CD14-positive monocyte (primary cell): Measurements from ENCODE around the gene NDUFAB1. TPM values are rescaled to one million over a fixed set of nuclear protein-coding genes. Genes with fewer than 3 reads are reported as not detected.

Experiments
- DNase-seq, 3 donors: peaks; one replicate each; pipeline ENCODE4 v3.0.0-alpha.2; 2011 to 2022
- H2AFZ ChIP-seq: 2 replicates; pipeline ENCODE4 v1.6.0; 2012; ENCODE audit warnings: mild to moderate bottlenecking, low read depth, low read length, inconsistent platforms; ENCODE audit not compliant: insufficient read depth, poor library complexity, severe bottlenecking
- H3K27ac ChIP-seq, 2 donors: 1 replicate in 1 of 2; 2 replicates in 1 of 2; pipeline ENCODE4 v1.5.1; 2012 to 2013; ENCODE audit warnings: low read length in 2 of 2, control low read depth in 1 of 2, inconsistent platforms in 1 of 2, low read depth in 1 of 2, mild to moderate bottlenecking in 1 of 2
- H3K27me3 ChIP-seq, 2 donors: one replicate each; pipeline versions ENCODE4 v1.6.0 to v1.6.1; 2011 to 2013; ENCODE audit warnings: low read length in 2 of 2; ENCODE audit not compliant: control insufficient read depth in 2 of 2, insufficient read depth in 2 of 2
- H3K36me3 ChIP-seq, 2 donors: replicated peaks in 1 of 2; 1 replicate in 1 of 2; 2 replicates in 1 of 2; pipeline versions ENCODE4 v1.5.1 to v1.6.1; 2012 to 2013; ENCODE audit warnings: low read length in 2 of 2, control low read depth in 1 of 2, inconsistent platforms in 1 of 2, mild to moderate bottlenecking in 1 of 2; ENCODE audit not compliant: insufficient read depth in 2 of 2, control insufficient read depth in 1 of 2
- H3K4me1 ChIP-seq, 2 donors: 1 replicate in 1 of 2; 2 replicates in 1 of 2; pipeline versions ENCODE4 v1.5.1 to v1.6.1; 2012 to 2013; ENCODE audit warnings: low read length in 2 of 2, control low read depth in 1 of 2, inconsistent platforms in 1 of 2, mild to moderate bottlenecking in 1 of 2, moderate library complexity in 1 of 2; ENCODE audit not compliant: insufficient read depth in 2 of 2, control insufficient read depth in 1 of 2
- H3K4me2 ChIP-seq: replicated peaks from 2 replicates; pipeline ENCODE3; 2012; ENCODE audit warnings: low read length, moderate library complexity, mild to moderate bottlenecking; ENCODE audit not compliant: poor library complexity, severe bottlenecking; ENCODE audit errors: extremely low read depth
- H3K4me3 ChIP-seq, 3 experiments: fragments of 200-600 bp in 1 of 3; sonication (generic) in 1 of 3; replicated peaks in 1 of 3; 1 replicate in 2 of 3; 2 replicates in 1 of 3; pipeline ENCODE4 v1.5.1; 2011 to 2013; ENCODE audit warnings: low read length in 3 of 3, mild to moderate bottlenecking in 3 of 3, control low read depth in 2 of 3, low read depth in 2 of 3, inconsistent platforms in 1 of 3, moderate library complexity in 1 of 3
- H3K79me2 ChIP-seq: 2 replicates; pipeline ENCODE4 v1.6.0; 2012; ENCODE audit warnings: mild to moderate bottlenecking, control low read depth, inconsistent platforms, low read length, moderate library complexity; ENCODE audit not compliant: insufficient read depth
- H3K9ac ChIP-seq: 2 replicates; pipeline ENCODE4 v1.6.0; 2017; ENCODE audit warnings: low read length, mild to moderate bottlenecking; ENCODE audit not compliant: insufficient read depth, poor library complexity, severe bottlenecking
- H3K9me3 ChIP-seq, 2 donors: replicated peaks in 1 of 2; 1 replicate in 1 of 2; 2 replicates in 1 of 2; pipeline versions ENCODE4 v1.5.1 to v1.6.1; 2012 to 2013; ENCODE audit warnings: low read length in 2 of 2, control low read depth in 1 of 2; ENCODE audit not compliant: control insufficient read depth in 1 of 2, insufficient read depth in 1 of 2
- H4K20me1 ChIP-seq: 2 replicates; pipeline ENCODE4 v1.6.0; 2012; ENCODE audit warnings: mild to moderate bottlenecking, low read length, control low read depth, moderate library complexity; ENCODE audit not compliant: insufficient read depth
- H3K27ac Mint-ChIP-seq, 7 donors: one replicate each; pipeline ENCODE4 v1.8.0; 2020; ENCODE audit warnings: mild to moderate bottlenecking in 7 of 7, mixed read lengths in 7 of 7, moderate library complexity in 6 of 7, inconsistent platforms in 2 of 7
- H3K27me3 Mint-ChIP-seq, 3 donors: one replicate each; pipeline ENCODE4 v1.8.0; 2021 to 2022; ENCODE audit warnings: low read depth in 3 of 3, mild to moderate bottlenecking in 3 of 3, mixed read lengths in 3 of 3, moderate library complexity in 3 of 3, inconsistent platforms in 1 of 3
- H3K36me3 Mint-ChIP-seq, 2 donors: one replicate each; pipeline ENCODE4 v1.8.0; 2020; ENCODE audit warnings: mixed read lengths in 2 of 2, inconsistent platforms in 1 of 2, mild to moderate bottlenecking in 1 of 2
- H3K4me1 Mint-ChIP-seq: one replicate; pipeline ENCODE4 v1.8.0; 2020; ENCODE audit warnings: mild to moderate bottlenecking, mixed read lengths
- H3K4me3 Mint-ChIP-seq, 2 donors: one replicate each; pipeline ENCODE4 v1.8.0; 2020; ENCODE audit warnings: mild to moderate bottlenecking in 2 of 2, mixed read lengths in 2 of 2, moderate library complexity in 1 of 2
- H3K9me3 Mint-ChIP-seq, 7 donors: one replicate each; pipeline ENCODE4 v1.8.0; 2020 to 2022; ENCODE audit warnings: mixed read lengths in 7 of 7, mild to moderate bottlenecking in 6 of 7, moderate library complexity in 6 of 7, inconsistent platforms in 2 of 7
- CTCF ChIP-seq: fragments of 200-600 bp; IDR thresholded peaks from one replicate; pipeline ENCODE4 v1.8.0; 2022; ENCODE audit warnings: antibody characterized with exemption, mild to moderate bottlenecking
- WGBS: methylation state at CpG from one replicate; pipeline ENCODE4 v1.1.5; 2013; ENCODE audit warnings: missing lambda C conversion rate; ENCODE audit not compliant: insufficient coverage; 5-methylcytosine and 5-hydroxymethylcytosine counted together
- intact Hi-C, 2 donors: fragments of 100-400 bp; cut with micrococcal nuclease; formaldehyde crosslinking; loops; one replicate each; pipeline versions ENCODE4 v1.15.0 to v1.15.1; 2023
- polyA plus RNA-seq, 3 donors: library from polyadenylated mRNA; depleted of rRNA in 1 of 3; unstranded in 2 of 3; stranded (reverse) in 1 of 3; fragments of 300-500 nt in 2 of 3; fragments of >200 nt in 1 of 3; fragmentation: Illumina TruSeq in 2 of 3; gene quantifications; 1 replicate in 2 of 3; 2 replicates in 1 of 3; pipeline ENCODE4 v1.2.3, GENCODE V29; 2012 to 2021

Gene NDUFAB1
- polyA plus RNA-seq, 3 donors = 50.2 to 257 (median 240) TPM

- H3K36me3 Mint-ChIP-seq = peaks cover 44 to 55% of the 10 kb centered on the region in 2 donors
Measured at GRCh38 chr16:23579371-23579770, 16.7 kb downstream of the NDUFAB1 start.

DNA sequence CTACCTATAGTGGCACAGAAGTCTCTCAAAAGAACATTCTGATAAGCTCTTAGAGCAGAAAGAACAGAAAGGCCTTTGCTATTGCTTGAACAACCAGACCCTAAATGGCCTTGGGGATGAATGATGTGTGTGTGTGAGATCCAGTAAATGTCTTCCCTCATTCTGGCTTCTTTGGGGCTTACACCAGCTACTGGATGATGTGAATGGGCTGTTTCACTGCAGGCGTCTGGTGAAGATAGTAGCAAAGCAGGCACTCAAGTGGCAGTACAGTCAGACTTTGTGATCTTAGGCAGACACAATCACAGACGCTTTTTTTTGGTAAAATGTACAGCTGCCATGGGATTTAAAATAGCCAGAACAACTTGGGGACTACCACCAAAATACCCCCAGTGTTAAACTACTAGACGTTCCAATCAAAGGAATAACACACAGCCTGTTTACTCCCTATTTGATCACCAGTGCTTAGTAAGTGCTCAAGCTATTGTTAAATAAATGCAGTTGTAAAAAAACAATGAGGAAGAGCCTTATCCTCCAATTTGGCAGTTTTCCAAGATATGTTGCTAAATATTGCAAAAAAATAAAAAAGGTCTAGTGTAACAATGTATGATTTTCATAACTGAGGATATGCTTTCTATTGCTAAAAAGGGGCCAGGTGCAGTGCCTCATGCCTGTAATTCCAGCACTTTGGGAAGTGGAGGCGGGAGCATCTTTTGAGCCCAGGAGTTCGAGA is 17.9 kb downstream of the NDUFAB1 start:
- Histone ChIP-seq H3K36me3 (peaks cover 34 to 63% of the 10 kb centered on the region in 2 donors), H3K27me3 (no peaks in the 10 kb centered on the region), H3K27ac (peak overlapping the region; percentile 30 to 38), H3K79me2 (no peaks in the 10 kb centered on the region), H4K20me1 (no peaks in the 10 kb centered on the region), H3K4me3 (no peak overlapping the region), H3K9me3 (no peaks in the 10 kb centered on the region), H2AFZ (no peak overlapping the region), H3K4me1 (peaks cover 9 to 13% of the 10 kb centered on the region in 2 donors), H3K9ac (peak overlapping the region; percentile 9), H3K4me2 (no peak overlapping the region)
- H3K27ac Mint-ChIP-seq = peak overlapping the region in 5 of 7 donors; percentile 29 to 80 (median 46)
- H3K4me1 Mint-ChIP-seq = peaks cover 10% of the 10 kb centered on the region
- peaks cover 48 to 57% of the 10 kb centered on the region in 2 donors for H3K36me3 Mint-ChIP-seq
- TF ChIP-seq CTCF = no peak
- no peaks in the 10 kb centered on the region for H3K27me3 Mint-ChIP-seq
- DNase-seq = peak in 2 of 3 donors; percentile 20 to 48
- intact Hi-C loops = no loop called here
- H3K4me3 Mint-ChIP-seq = no peak overlapping the region
- WGBS = 100% methylated on average over 2 of the region's 5 CpGs
- H3K9me3 Mint-ChIP-seq = peaks cover 0 to 2% (median 0%) of the 10 kb centered on the region in 7 donors

More at GRCh38 chr16:23579371-23579770, 16.7 kb downstream of the NDUFAB1 start:
- TF ChIP-seq CTCF = no peak
- Histone ChIP-seq H3K79me2 (no peaks in the 10 kb centered on the region), H3K9ac (no peak overlapping the region), H3K4me3 (no peak overlapping the region), H3K27me3 (no peaks in the 10 kb centered on the region), H3K4me2 (no peak overlapping the region), H3K4me1 (peaks cover 9 to 13% of the 10 kb centered on the region in 2 donors), H3K27ac (no peak overlapping the region), H4K20me1 (no peaks in the 10 kb centered on the region), H3K9me3 (no peaks in the 10 kb centered on the region), H2AFZ (no peak overlapping the region), H3K36me3 (peaks cover 36 to 55% of the 10 kb centered on the region in 2 donors)
- WGBS = 100% methylated on average over 1 of the region's 4 CpGs
- Mint-ChIP-seq H3K4me3 (no peak overlapping the region), H3K4me1 (peaks cover 10% of the 10 kb centered on the region), H3K27me3 (no peaks in the 10 kb centered on the region), H3K9me3 (peaks cover 0 to 2% (median 0%) of the 10 kb centered on the region in 7 donors), H3K27ac (peak overlapping the region in 2 of 7 donors; percentile 1 to 50)
- intact Hi-C loops = no loop called here
- no peak for DNase-seq
